ENCODE measurements around the gene SLC39A13. TPM values are rescaled to one million over a fixed set of nuclear protein-coding genes. Genes with fewer than 3 reads are reported as not detected.

The SLC39A13 gene
- total and polyA plus RNA-seq, 2 of the 13 experiments (the other 11 are each of a cell fraction or from before 2014, with no cell fraction given): 15.3 to 30.5 TPM

DNA sequence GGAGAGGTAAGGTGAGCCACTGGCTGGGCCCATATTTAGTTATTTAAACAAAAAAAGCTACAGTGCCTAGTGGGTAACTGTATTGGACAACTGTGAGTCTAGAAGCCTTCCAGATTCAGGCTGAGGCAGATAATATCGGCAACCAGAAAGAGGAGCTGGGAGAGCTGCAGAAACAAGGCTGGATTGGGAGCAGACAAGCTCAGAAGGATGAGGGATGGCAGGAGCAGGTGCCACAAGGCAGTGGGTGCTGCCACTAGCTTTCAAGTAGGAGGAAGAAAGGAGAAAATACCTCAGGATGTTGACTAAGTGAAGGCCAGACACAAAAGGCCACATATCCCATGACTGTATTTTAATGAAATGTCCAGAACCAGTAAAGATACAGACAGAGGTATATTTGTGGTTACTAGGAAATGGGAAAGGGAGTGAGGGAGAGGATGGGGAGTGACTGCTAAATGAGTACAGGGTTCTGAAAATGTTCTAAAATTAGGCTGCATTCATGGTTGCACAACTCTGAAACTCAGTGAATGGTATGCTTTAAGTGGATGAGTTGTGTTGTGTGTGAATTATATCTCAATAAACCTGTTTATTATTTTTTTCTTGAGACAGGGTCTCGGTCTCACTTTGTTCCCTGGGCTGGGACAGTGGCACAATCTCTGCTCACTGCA is 52.3 kb downstream of the SLC39A13 start:
- ATAC-seq (no peak), DNase-seq (ENCODE audit: low spot score) (no peak), FAIRE-seq (no peak)
- 98% methylated on average over 2 of the region's 2 CpGs for WGBS (ENCODE audit: low lambda C conversion rate)
- no TSS peak for BruUV-seq (replicated peaks)
- H2AFZ ChIP-seq (ENCODE audit: low read length): no peak overlapping the region
- no peaks in the 10 kb centered on the region for H3K27me3 ChIP-seq (ENCODE audit: control insufficient read depth in 1 of 2, insufficient read depth in 2 of 2, low read length in 2 of 2)
- TF ChIP-seq TEAD2 (CRISPR knock-in tag; IDR thresholded peaks at IDR 0.05) (no peak), SMC3 (IDR thresholded peaks at IDR 0.05; ENCODE audit: low read length) (no peak), ZNF496 (CRISPR knock-in tag; IDR thresholded peaks at IDR 0.05; ENCODE audit: insufficient replicate concordance) (no peak), ZNF160 (CRISPR knock-in tag; IDR thresholded peaks at IDR 0.05) (no peak), ZNF614 (CRISPR knock-in tag; IDR thresholded peaks at IDR 0.05; ENCODE audit: borderline replicate concordance) (no peak), HMGA1 (CRISPR knock-in tag; conservative IDR thresholded peaks at IDR 0.05) (no peak)
- ChIA-PET CTCF (ENCODE audit: low intra/inter-chr PET ratio, low total read pairs) (no interaction called here), POLR2A (no interaction called here)
- H3K36me3 ChIP-seq (replicated peaks in 1 of 2; ENCODE audit: control insufficient read depth in 1 of 2, insufficient read depth in 2 of 2, low read length in 2 of 2): peaks cover 2 to 18% of the 10 kb centered on the region in 2 experiments; a peak in 2 of 5 replicates
- H3K27ac ChIP-seq (ENCODE audit: extremely low read length, insufficient read depth, low read length): no peak overlapping the region
- no peak overlapping the region for H3K4me2 ChIP-seq (ENCODE audit: low read depth, low read length)
- H3K4me3 ChIP-seq (replicated peaks in 1 of 3; ENCODE audit: insufficient read depth in 1 of 3, low read depth in 2 of 3, low read length in 3 of 3): no peak overlapping the region
- intact Hi-C loops (cut with micrococcal nuclease; ENCODE audit: unreplicated experiment) (no loop called here), in situ Hi-C loops (cut with HindIII; ENCODE audit: extremely low pct_ligation_motif_present, low pct_unique_long_range_greater_than_20kb) (no loop called here)
- H4K20me1 ChIP-seq (ENCODE audit: insufficient read depth, low read length): no peaks in the 10 kb centered on the region
- no peaks in the 10 kb centered on the region for H3K4me1 ChIP-seq (ENCODE audit: insufficient read depth, low read length)
- H3K9ac ChIP-seq (ENCODE audit: insufficient read depth, low read depth, low read length): no peak overlapping the region
- H3K9me3 ChIP-seq (ENCODE audit: low read length): no peaks in the 10 kb centered on the region
- no peaks in the 10 kb centered on the region for H3K79me2 ChIP-seq (ENCODE audit: insufficient read depth, low read length)

DNA sequence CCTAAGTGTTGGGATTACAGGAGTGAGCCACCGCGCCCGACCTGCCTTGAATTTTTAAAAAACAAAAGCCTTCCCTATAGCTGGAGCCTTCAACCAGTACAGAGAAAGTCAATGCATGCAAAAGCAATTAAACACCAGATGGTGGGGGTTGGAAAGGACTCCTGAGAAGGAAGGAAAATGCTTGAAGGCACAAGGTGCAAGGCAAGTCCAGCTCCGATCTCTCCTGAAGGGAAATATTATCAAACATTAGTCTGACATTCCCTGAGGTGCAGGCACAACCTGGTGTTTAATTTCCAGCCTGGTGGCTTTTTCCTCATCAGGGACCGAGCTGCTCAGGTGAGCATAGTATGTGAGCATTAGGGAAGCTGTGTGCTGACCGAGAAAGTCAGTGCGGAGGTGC is 53.5 kb downstream of the SLC39A13 start:
- intact Hi-C loops (cut with micrococcal nuclease; ENCODE audit: unreplicated experiment) (no loop called here), in situ Hi-C loops (cut with HindIII; ENCODE audit: extremely low pct_ligation_motif_present, low pct_unique_long_range_greater_than_20kb) (no loop called here)
- POLR2A ChIA-PET: no interaction called here
- CTCF ChIA-PET (ENCODE audit: low intra/inter-chr PET ratio, low total read pairs): no interaction called here
- FAIRE-seq (no peak), DNase-seq (ENCODE audit: low spot score) (no peak), ATAC-seq (no peak)
- Histone ChIP-seq H3K4me1 (ENCODE audit: insufficient read depth, low read length) (no peaks in the 10 kb centered on the region), H4K20me1 (ENCODE audit: insufficient read depth, low read length) (no peaks in the 10 kb centered on the region), H3K4me3 (replicated peaks in 1 of 3; ENCODE audit: insufficient read depth in 1 of 3, low read depth in 2 of 3, low read length in 3 of 3) (no peak overlapping the region), H2AFZ (ENCODE audit: low read length) (no peak overlapping the region), H3K27me3 (ENCODE audit: control insufficient read depth in 1 of 2, insufficient read depth in 2 of 2, low read length in 2 of 2) (no peaks in the 10 kb centered on the region), H3K27ac (ENCODE audit: extremely low read length, insufficient read depth, low read length) (no peak overlapping the region), H3K9me3 (ENCODE audit: low read length) (no peaks in the 10 kb centered on the region), H3K9ac (ENCODE audit: insufficient read depth, low read depth, low read length) (no peak overlapping the region), H3K79me2 (ENCODE audit: insufficient read depth, low read length) (no peaks in the 10 kb centered on the region), H3K4me2 (ENCODE audit: low read depth, low read length) (no peak overlapping the region), H3K36me3 (replicated peaks in 1 of 2; ENCODE audit: control insufficient read depth in 1 of 2, insufficient read depth in 2 of 2, low read length in 2 of 2) (peaks cover 2 to 25% of the 10 kb centered on the region in 2 experiments; a peak in 3 of 5 replicates)
- TF ChIP-seq ZNF230 (CRISPR knock-in tag; IDR thresholded peaks at IDR 0.05): no peak
- 94% methylated on average over 7 of the region's 7 CpGs for WGBS (ENCODE audit: low lambda C conversion rate)
- no TSS peak for BruUV-seq (replicated peaks)
